Kasumi-1 (cell line): Measurements from ENCODE around the gene TGFB2.

Source experiments
- DNase-seq, 2 experiments: peaks; one replicate each; lab custom pipeline; 2025; lab: John Stamatoyannopoulos, UW

TGFB2 gene

GRCh38 chr1:218361298-218362065 is 16.3 kb downstream of the TGFB2 start:
- DNase-seq, result peak; percentile 46 to 54

GRCh38 chr1:218362418-218363076 is 17.4 kb downstream of the TGFB2 start:
- no peak for DNase-seq

GRCh38 chr1:218363141-218363540 is 18.0 kb downstream of the TGFB2 start:
- no peak for DNase-seq

- no peak for DNase-seq
Observed at GRCh38 chr1:218364028-218364710, 19.0 kb downstream of the TGFB2 start.

- no peak for DNase-seq
Observed at GRCh38 chr1:218365226-218365999, 20.3 kb downstream of the TGFB2 start.

- no peak for DNase-seq
Observed at GRCh38 chr1:218366322-218367052, 21.4 kb downstream of the TGFB2 start.

- DNase-seq, result no peak
Observed at GRCh38 chr1:218367118-218367517, 22.0 kb downstream of the TGFB2 start.

GRCh38 chr1:218368686-218369085 is 23.6 kb downstream of the TGFB2 start:
- no peak for DNase-seq

- no peak for DNase-seq
Observed at GRCh38 chr1:218369688-218370511, 24.8 kb downstream of the TGFB2 start.

- no peak for DNase-seq
Observed at GRCh38 chr1:218371927-218372672, 27.0 kb downstream of the TGFB2 start.

GRCh38 chr1:218374401-218375353 is 29.5 kb downstream of the TGFB2 start:
- DNase-seq, result no peak

- DNase-seq, result no peak
Observed at GRCh38 chr1:218376722-218377121, 31.6 kb downstream of the TGFB2 start.

- peak; percentile 23 to 35 for DNase-seq
Observed at GRCh38 chr1:218377143-218377660, 32.1 kb downstream of the TGFB2 start.

- no peak for DNase-seq
Observed at GRCh38 chr1:218380125-218380977, 35.2 kb downstream of the TGFB2 start.

GRCh38 chr1:218382261-218382660 is 37.1 kb downstream of the TGFB2 start:
- no peak for DNase-seq

- DNase-seq, result no peak
Observed at GRCh38 chr1:218383051-218383450, 37.9 kb downstream of the TGFB2 start.

GRCh38 chr1:218383681-218384080 is 38.5 kb downstream of the TGFB2 start:
- no peak for DNase-seq
